Liver (tissue), 10 donors: ENCODE results near the gene LGALS14. TPM values are rescaled to one million over a fixed set of nuclear protein-coding genes. Genes with fewer than 3 reads are reported as not detected.

Experiments
- DNase-seq: peaks from one replicate; pipeline ENCODE4 v3.0.0-alpha.2; 2017; ENCODE audit warnings: low spot score
- H3K27ac ChIP-seq, 2 donors: one replicate each; pipeline ENCODE4 v1.7.0; 2013; ENCODE audit warnings: inconsistent platforms in 2 of 2, low read length in 2 of 2, control low read depth in 1 of 2, low read depth in 1 of 2, mild to moderate bottlenecking in 1 of 2
- H3K27me3 ChIP-seq, 4 donors: one replicate each; pipeline versions ENCODE4 v1.6.1 to v1.7.0; 2013; ENCODE audit warnings: low read length in 3 of 4, inconsistent platforms in 1 of 4, mild to moderate bottlenecking in 1 of 4, moderate library complexity in 1 of 4; ENCODE audit not compliant: control insufficient read depth in 4 of 4, insufficient read depth in 4 of 4
- H3K36me3 ChIP-seq, 4 donors: one replicate each; pipeline versions ENCODE4 v1.6.1 to v1.7.0; 2013; ENCODE audit warnings: low read length in 3 of 4, mild to moderate bottlenecking in 3 of 4, low read depth in 1 of 4, moderate library complexity in 1 of 4; ENCODE audit not compliant: control insufficient read depth in 4 of 4, insufficient read depth in 3 of 4
- H3K4me1 ChIP-seq, 4 donors: one replicate each; pipeline versions ENCODE4 v1.6.1 to v1.7.0; 2013; ENCODE audit warnings: low read length in 3 of 4, mild to moderate bottlenecking in 3 of 4, moderate library complexity in 1 of 4; ENCODE audit not compliant: control insufficient read depth in 4 of 4, insufficient read depth in 4 of 4
- H3K4me3 ChIP-seq, 3 donors: one replicate each; pipeline versions ENCODE4 v1.6.1 to v1.7.0; 2013; ENCODE audit warnings: low read length in 3 of 3, control low read depth in 1 of 3, low read depth in 1 of 3, mild to moderate bottlenecking in 1 of 3
- H3K9ac ChIP-seq, 2 donors: one replicate each; pipeline ENCODE4 v1.7.0; 2013; ENCODE audit warnings: low read length in 2 of 2, mild to moderate bottlenecking in 2 of 2, moderate library complexity in 2 of 2, control low read depth in 1 of 2, low read depth in 1 of 2
- H3K9me3 ChIP-seq, 4 donors: one replicate each; pipeline versions ENCODE4 v1.6.1 to v1.7.0; 2013; ENCODE audit warnings: low read length in 3 of 4; ENCODE audit not compliant: control insufficient read depth in 4 of 4
- CTCF ChIP-seq: fragments of 150-350 bp; IDR thresholded peaks from 2 replicates; pipeline ENCODE4 v1.5.1; 2017; ENCODE audit warnings: improper control_type of control experiment, low read depth, low read length; ENCODE audit not compliant: missing input control
- EGR1 ChIP-seq, 2 donors: IDR thresholded peaks; 2 replicates each; pipeline ENCODE4 v1.6.1; 2016 to 2018; ENCODE audit warnings: antibody characterized with exemption in 2 of 2, low read depth in 2 of 2
- RXRA ChIP-seq, 2 donors: IDR thresholded peaks; 2 replicates each; pipeline ENCODE4 v1.6.1; 2017 to 2018; ENCODE audit warnings: antibody characterized with exemption in 2 of 2, mild to moderate bottlenecking in 1 of 2
- SP1 ChIP-seq: IDR thresholded peaks from 2 replicates; pipeline ENCODE4 v1.6.1; 2018; ENCODE audit warnings: antibody characterized with exemption, mild to moderate bottlenecking
- WGBS: extraction: QIAGEN DNeasy Blood & Tissue Kit; methylation state at CpG from one replicate; pipeline ENCODE4 v1.1.7; 2013; 5-methylcytosine and 5-hydroxymethylcytosine counted together
- polyA plus RNA-seq, 2 donors: library from polyadenylated mRNA; stranded (reverse) in 1 of 2; unstranded in 1 of 2; fragments of 200-250 nt in 1 of 2; fragments of >200 nt in 1 of 2; fragmentation: Nextera tagmentation in 1 of 2; extraction: Ambion mirVana in 1 of 2; gene quantifications; one replicate each; pipeline versions ENCODE4 v1.2.1 to v1.2.3, GENCODE V29; 2013 to 2015
- small RNA-seq: library from RNA; depleted of rRNA; stranded (forward); fragments of <200 nt; gene quantifications from one replicate; pipeline ENCODE3, GENCODE V24; 2014
- total RNA-seq, 2 donors: library from RNA; depleted of rRNA; stranded (reverse); fragments of >200 nt; gene quantifications; one replicate each; pipeline ENCODE4 v1.2.3, GENCODE V29; 2014
- TF ChIP-seq, protein P1 (sequence below): IDR thresholded peaks from 2 replicates; pipeline ENCODE4 v1.6.1; 2016; ENCODE audit warnings: antibody characterized with exemption, mild to moderate bottlenecking
- TF ChIP-seq, protein P2 (sequence below): IDR thresholded peaks from 2 replicates; pipeline ENCODE4 v1.6.1; 2016; ENCODE audit warnings: antibody characterized with exemption
- TF ChIP-seq, protein P3 (sequence below): IDR thresholded peaks from 2 replicates; pipeline ENCODE4 v1.6.1; 2016; ENCODE audit warnings: antibody characterized with exemption
- donor health status: healthy.
- donor health status: healthy.
- donor health status: healthy.
- donor health status: healthy.
- donor health status: healthy.

The LGALS14 gene
- total and polyA plus RNA-seq, 4 donors, result not detected

GRCh38 chr19:39754544-39754943, 50.3 kb downstream of the LGALS14 start:
- Histone ChIP-seq H3K27ac (no peak overlapping the region), H3K36me3 (no peaks in the 10 kb centered on the region), H3K27me3 (peaks cover 0 to 2% (median under 1%) of the 10 kb centered on the region in 4 donors), H3K9ac (no peak overlapping the region), H3K4me1 (no peaks in the 10 kb centered on the region), H3K9me3 (no peaks in the 10 kb centered on the region), H3K4me3 (no peak overlapping the region)
- no peak for DNase-seq
- 65% methylated on average over 2 of the region's 2 CpGs for WGBS
- TF ChIP-seq SP1, result no peak
- TF ChIP-seq, protein P1, sequence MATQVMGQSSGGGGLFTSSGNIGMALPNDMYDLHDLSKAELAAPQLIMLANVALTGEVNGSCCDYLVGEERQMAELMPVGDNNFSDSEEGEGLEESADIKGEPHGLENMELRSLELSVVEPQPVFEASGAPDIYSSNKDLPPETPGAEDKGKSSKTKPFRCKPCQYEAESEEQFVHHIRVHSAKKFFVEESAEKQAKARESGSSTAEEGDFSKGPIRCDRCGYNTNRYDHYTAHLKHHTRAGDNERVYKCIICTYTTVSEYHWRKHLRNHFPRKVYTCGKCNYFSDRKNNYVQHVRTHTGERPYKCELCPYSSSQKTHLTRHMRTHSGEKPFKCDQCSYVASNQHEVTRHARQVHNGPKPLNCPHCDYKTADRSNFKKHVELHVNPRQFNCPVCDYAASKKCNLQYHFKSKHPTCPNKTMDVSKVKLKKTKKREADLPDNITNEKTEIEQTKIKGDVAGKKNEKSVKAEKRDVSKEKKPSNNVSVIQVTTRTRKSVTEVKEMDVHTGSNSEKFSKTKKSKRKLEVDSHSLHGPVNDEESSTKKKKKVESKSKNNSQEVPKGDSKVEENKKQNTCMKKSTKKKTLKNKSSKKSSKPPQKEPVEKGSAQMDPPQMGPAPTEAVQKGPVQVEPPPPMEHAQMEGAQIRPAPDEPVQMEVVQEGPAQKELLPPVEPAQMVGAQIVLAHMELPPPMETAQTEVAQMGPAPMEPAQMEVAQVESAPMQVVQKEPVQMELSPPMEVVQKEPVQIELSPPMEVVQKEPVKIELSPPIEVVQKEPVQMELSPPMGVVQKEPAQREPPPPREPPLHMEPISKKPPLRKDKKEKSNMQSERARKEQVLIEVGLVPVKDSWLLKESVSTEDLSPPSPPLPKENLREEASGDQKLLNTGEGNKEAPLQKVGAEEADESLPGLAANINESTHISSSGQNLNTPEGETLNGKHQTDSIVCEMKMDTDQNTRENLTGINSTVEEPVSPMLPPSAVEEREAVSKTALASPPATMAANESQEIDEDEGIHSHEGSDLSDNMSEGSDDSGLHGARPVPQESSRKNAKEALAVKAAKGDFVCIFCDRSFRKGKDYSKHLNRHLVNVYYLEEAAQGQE, result no peak
- no peak for TF ChIP-seq RXRA (IDR thresholded peaks at IDR 0.05)
- TF ChIP-seq, protein P2, sequence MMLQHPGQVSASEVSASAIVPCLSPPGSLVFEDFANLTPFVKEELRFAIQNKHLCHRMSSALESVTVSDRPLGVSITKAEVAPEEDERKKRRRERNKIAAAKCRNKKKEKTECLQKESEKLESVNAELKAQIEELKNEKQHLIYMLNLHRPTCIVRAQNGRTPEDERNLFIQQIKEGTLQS, result no peak
- TF ChIP-seq CTCF, result no peak
- no peak for TF ChIP-seq EGR1 (IDR thresholded peaks at IDR 0.05; ENCODE audit: low read depth in 2 of 2)
- TF ChIP-seq, protein P3, sequence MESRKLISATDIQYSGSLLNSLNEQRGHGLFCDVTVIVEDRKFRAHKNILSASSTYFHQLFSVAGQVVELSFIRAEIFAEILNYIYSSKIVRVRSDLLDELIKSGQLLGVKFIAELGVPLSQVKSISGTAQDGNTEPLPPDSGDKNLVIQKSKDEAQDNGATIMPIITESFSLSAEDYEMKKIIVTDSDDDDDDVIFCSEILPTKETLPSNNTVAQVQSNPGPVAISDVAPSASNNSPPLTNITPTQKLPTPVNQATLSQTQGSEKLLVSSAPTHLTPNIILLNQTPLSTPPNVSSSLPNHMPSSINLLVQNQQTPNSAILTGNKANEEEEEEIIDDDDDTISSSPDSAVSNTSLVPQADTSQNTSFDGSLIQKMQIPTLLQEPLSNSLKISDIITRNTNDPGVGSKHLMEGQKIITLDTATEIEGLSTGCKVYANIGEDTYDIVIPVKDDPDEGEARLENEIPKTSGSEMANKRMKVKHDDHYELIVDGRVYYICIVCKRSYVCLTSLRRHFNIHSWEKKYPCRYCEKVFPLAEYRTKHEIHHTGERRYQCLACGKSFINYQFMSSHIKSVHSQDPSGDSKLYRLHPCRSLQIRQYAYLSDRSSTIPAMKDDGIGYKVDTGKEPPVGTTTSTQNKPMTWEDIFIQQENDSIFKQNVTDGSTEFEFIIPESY, result no peak

DNA sequence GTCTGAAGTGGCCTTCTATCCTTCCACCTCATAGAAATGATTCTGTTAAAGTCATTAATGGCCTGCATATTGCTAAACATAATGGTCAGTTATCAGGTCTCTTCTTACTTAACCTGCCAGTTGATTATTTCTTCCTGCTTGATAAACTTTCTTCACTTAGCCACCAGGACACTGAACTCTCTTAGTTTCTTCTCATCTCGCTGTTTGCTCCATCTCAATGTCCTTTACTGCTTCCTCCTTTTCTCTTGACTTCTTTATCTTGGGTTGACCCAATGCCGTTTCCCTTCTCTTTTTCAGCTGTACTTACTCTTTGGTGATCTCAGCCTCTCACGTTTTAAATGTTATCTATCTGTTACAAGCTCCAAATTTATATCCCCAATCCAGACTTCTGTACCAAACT, 50.7 kb downstream of the LGALS14 start:
- peaks cover 0 to 2% (median under 1%) of the 10 kb centered on the region in 4 donors for H3K27me3 ChIP-seq
- DNase-seq, result no peak
- no peaks in the 10 kb centered on the region for H3K9me3 ChIP-seq
- 43% methylated on average over 3 of the region's 3 CpGs for whole genome bisulfite sequencing
- H3K4me1 ChIP-seq, result no peaks in the 10 kb centered on the region
- no peak overlapping the region for H3K27ac ChIP-seq
- no peaks in the 10 kb centered on the region for H3K36me3 ChIP-seq
- TF ChIP-seq, protein P2, result no peak
- H3K4me3 ChIP-seq, result no peak overlapping the region
- no peak overlapping the region for H3K9ac ChIP-seq

Small RNA genes lying within 50 kb of the gene (small RNA-seq; reads per million reads assigned to genes)
- gene RPS29P27, result not detected

Other genes starting within 250 kb of the LGALS14 start
- gene TIMM50, start 223.6 kb upstream of the LGALS14 start, total RNA-seq, result 10 to 100 TPM; 24.3 to 28.9 TPM
- gene TIMM50, start 223.6 kb upstream of the LGALS14 start, polyA plus RNA-seq, result 10 to 100 TPM; 32.1 to 39.9 TPM
- not detected for gene DLL3, start 205.5 kb upstream of the LGALS14 start, total RNA-seq
- not detected for gene DLL3, start 205.5 kb upstream of the LGALS14 start, polyA plus RNA-seq
- gene SELENOV, start 189.3 kb upstream of the LGALS14 start, total RNA-seq, result not detected
- gene SELENOV, start 189.3 kb upstream of the LGALS14 start, polyA plus RNA-seq, result not detected
- 1 to 10 TPM; 1.1 to 1.4 TPM for gene EID2B, start 171.6 kb upstream of the LGALS14 start, total RNA-seq
- 1 to 10 TPM in 1 of 2 donors, under 1 TPM in 1; 0.38 to 1.1 TPM for gene EID2B, start 171.6 kb upstream of the LGALS14 start, polyA plus RNA-seq
- 1 to 10 TPM; 3.3 to 8.5 TPM for gene EID2, start 164.3 kb upstream of the LGALS14 start, total RNA-seq
- gene EID2, start 164.3 kb upstream of the LGALS14 start, polyA plus RNA-seq, result 1 to 10 TPM; 1.5 to 5.7 TPM
- gene LGALS13, start 102.0 kb upstream of the LGALS14 start, total RNA-seq, result not detected
- gene LGALS13, start 102.0 kb upstream of the LGALS14 start, polyA plus RNA-seq, result not detected
- not detected for gene LGALS16, start 48.6 kb upstream of the LGALS14 start, total RNA-seq
- gene LGALS16, start 48.6 kb upstream of the LGALS14 start, polyA plus RNA-seq, result not detected
- gene CLC, start 33.5 kb downstream of the LGALS14 start, total RNA-seq, result 10 to 100 TPM in 1 of 2 donors, not detected in 1; 13.6 TPM
- gene CLC, start 33.5 kb downstream of the LGALS14 start, polyA plus RNA-seq, result under 1 TPM in 1 of 2 donors, not detected in 1; 0.60 TPM
- gene LEUTX, start 74.4 kb downstream of the LGALS14 start, total RNA-seq, result not detected
- gene LEUTX, start 74.4 kb downstream of the LGALS14 start, polyA plus RNA-seq, result not detected
- 1 to 10 TPM; 3.7 to 7.6 TPM for gene DYRK1B, start 129.7 kb downstream of the LGALS14 start, total RNA-seq
- 1 to 10 TPM; 2.8 TPM for gene DYRK1B, start 129.7 kb downstream of the LGALS14 start, polyA plus RNA-seq
- gene FBL, start 141.9 kb downstream of the LGALS14 start, total RNA-seq, result 10 to 100 TPM; 36.1 to 96.2 TPM
- gene FBL, start 141.9 kb downstream of the LGALS14 start, polyA plus RNA-seq, result 10 to 100 TPM; 23.3 to 79.3 TPM
- 10 to 100 TPM in 1 of 2 donors, 1 to 10 TPM in 1; 1.5 to 32.9 TPM for gene FCGBP, start 230.2 kb downstream of the LGALS14 start, total RNA-seq
- under 1 TPM; 0.08 to 0.39 TPM for gene FCGBP, start 230.2 kb downstream of the LGALS14 start, polyA plus RNA-seq